HG02840 (cell line): ENCODE data around the gene SNTG2.
"Not testable (repeated sequence)": the region's sequence is repeated elsewhere in the genome, so short reads cannot be mapped to it uniquely, and the experiment has no call there.

Experiments
- ATAC-seq: cut with Tn5 transposase; IDR thresholded peaks from one replicate; pipeline ENCODE4 v1.9.1; 2021; ENCODE audit warnings: mild to moderate bottlenecking, moderate library complexity, moderate number of reproducible peaks; ENCODE audit not compliant: unreplicated experiment, low FRiP score

The SNTG2 gene

DNA sequence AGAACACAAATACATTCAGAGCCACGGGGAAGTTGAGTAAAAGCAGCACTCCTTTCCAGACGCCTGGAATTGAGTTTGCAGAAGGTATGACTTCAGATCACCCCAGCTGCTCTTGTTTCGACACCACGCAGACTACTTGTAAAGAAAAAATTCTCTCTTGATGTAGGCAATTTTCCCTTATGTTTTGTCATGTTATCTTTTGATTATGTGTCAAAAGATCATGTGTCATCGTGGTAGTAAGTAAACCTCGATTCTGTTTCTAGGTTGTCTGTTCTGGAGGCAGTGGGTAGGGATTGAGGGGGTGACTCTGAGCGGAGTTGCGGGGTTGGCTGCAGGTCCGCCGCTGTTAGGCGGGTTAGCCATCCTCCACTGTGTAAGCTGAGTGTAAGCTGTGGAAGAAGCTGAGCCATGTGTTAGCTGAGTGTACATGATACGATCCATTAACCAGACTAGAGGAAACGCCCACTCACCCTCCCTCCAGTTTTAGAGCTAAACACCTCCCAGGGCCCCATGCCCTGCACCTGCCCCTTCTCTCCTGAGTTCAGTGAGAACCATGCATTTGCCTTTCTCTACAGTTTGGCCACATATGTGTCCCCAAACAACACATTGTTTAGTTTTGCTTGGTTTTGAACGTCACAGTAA is 181.8 kb downstream of the SNTG2 start:
- ATAC-seq, result no peak

DNA sequence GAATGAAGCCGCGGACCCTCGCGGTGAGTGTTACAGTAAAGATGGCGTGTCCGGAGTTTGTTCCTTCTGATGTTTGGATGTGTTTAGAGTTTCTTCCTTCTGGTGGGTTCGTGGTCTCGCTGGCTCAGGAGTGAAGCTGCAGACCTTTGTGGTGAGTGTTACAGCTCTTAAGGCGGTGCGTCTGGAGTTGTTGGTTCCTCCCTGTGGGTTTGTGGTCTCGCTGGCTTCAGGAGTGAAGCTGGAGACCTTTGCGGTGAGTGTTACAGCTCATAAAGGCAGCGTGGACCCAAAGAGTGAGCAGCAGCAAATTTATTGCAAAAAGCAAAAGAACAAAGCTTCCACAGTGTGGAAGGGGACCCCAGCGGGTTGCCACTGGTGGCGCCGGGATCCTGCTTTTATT is 183.2 kb downstream of the SNTG2 start:
- ATAC-seq, result not testable (repeated sequence)

GRCh38 chr2:1134629-1135028 is 184.0 kb downstream of the SNTG2 start:
- no peak for ATAC-seq

- no peak for ATAC-seq
Measured at GRCh38 chr2:1136067-1136466, 185.4 kb downstream of the SNTG2 start.

DNA sequence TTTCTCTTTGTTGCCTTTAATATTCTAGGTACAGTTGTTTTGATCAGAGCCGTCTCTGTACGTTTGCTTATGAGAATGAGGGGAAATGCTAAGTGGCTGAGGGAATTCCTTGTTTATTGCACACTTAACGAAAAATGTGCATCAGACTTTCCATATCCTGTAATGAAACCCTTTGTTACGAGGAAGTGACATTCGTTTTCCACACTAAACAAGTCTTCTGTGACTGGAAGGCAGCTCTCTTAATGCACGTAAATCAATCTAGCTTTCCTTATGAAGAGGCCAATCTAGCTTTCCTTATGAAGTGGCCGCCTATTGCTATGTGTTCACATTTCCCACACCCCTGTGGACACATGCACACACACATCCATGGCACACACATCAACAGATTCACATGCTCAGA is 186.2 kb downstream of the SNTG2 start:
- ATAC-seq, result no peak

DNA sequence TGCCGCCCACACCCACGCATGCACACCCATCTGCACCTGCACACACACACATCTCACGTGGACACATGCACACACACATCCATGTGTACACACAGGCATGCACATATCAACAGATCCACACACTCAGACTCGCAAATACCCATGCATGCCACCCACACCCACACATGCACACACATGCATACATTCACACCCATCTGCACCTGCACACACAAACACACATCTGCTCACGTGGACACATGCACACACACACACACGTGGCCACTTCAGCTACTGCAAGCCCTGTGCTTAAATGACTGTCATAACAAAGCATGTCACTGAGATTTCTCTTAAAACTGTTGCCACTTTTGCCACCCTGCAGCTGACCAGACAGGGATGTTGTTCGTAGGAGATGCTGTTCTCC is 186.6 kb downstream of the SNTG2 start:
- ATAC-seq, result no peak

DNA sequence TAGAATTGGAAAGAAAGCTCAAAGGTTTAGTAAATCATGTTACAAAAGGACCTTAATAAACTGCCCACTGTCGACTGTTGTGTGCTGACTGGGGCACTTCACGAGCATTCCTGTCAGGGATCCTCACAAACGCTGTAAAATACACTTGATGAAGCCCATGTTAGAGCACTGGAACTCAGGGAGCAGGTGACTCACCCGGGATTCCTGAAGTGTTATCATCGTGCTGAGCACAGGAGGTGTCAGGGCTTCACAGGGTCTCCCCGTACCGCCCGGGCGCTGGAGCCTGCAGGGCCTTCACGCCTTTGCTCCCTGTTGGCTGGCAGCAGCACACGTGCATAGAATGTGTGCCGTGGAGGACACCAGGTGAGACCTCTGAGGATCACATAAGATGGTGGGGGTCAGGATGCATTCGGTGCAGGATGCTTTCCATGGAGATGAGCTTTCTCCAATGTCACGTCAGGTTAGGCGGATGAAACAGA is 187.3 kb downstream of the SNTG2 start:
- ATAC-seq, result no peak

DNA sequence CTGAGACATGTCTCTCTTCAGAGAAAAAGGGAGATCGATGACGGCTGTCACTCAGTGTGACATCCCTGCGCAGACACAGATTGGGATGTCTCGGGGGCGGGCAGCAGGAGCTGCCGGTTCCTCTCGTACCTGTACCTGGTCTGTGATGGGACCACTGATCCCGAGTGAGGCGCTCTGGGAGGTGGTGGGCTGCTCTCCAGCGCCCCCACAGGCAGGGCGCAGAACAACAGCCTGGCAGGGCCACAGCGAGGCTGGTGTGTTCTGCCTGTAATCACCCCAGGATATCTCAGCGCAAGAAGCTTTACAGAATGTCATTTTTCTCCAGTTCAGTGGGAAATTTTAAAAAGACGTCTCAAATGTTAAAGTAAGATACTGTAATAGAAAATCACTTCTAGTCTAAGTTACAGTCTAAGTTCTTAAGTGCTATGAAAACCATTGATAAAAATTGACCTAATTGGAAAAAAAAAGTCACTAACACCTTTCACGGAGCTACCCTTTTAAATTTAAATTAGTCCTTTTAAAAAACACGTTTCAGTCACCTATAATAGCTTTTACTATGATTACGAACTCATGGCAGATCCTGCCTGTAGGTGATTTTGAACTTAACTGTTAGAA is 189.8 kb downstream of the SNTG2 start:
- no peak for ATAC-seq

DNA sequence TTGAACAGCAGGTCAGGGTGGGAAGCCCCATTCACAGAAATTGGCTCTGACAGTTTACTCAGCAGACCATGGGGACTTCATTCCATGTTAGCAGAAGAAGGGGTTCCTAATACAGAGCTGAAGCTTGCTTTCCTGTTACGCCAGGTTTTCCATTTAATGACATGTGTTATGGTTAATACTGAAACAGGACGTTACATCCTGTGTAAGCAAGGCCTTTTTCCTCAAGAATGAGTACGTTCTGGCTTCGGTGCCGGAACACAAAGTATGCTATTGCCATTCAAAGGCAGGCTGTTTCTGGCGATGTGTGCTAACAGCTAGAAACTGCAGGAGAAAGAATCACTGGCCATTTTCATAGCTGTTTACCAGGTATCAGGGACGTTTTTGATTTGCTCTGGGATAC is 190.4 kb downstream of the SNTG2 start:
- ATAC-seq, result no peak

DNA sequence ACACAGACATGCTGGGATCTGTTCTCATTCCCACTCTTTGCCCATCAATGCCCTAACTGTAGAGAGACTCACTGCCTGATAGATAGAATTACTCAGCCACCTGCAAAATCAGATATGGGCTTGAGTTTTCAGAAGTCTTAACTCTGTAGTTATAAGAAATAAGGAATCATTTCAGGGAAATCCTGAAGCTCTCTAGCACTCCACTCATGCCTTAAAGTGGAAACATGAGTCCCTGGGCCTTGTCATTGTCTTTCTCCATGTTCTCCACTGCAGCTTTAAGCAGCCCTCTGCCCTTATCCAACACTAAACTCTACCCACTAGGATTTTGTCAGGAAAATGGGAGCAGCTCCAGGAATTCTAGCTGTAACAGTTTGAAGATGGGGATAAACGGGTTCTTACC is 192.5 kb downstream of the SNTG2 start:
- ATAC-seq, result no peak

DNA sequence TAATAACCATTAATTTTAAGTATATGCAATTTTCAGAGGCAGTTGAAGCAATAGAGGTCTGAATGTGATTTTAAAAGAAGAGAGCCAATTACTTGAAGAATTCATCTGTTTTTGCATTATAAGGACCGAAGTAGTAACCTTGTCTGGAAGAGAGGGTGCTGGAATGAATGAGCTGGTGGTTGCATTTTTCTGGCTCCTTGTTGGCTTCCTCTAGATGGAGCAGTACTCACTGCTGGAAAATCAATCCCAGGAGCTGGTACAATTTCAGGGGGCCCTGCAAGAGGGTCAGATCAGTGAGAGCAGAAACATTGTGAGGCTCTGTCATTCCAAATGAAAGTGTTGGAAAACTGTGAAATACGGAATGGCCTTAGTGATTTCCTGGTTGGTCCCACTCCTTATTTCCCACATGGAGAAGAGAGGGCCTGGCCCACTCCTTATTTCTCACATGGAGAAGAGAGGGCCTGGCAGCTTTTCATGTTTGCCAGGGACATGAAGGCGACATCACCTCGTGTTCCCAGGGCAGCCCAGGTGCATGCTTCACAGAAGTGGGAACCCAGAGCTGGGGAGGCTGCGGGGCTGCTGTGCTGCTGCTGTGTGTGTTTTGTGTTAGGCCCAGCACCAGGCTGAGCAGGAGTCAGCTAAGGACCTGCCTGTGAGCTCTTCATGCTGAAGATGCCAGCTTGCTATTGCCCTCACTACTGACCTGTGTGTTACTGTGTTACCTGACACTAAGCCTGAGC is 197.4 kb downstream of the SNTG2 start:
- ATAC-seq, result no peak

- ATAC-seq, result no peak
Measured at GRCh38 chr2:1150724-1151511, 200.3 kb downstream of the SNTG2 start.

DNA sequence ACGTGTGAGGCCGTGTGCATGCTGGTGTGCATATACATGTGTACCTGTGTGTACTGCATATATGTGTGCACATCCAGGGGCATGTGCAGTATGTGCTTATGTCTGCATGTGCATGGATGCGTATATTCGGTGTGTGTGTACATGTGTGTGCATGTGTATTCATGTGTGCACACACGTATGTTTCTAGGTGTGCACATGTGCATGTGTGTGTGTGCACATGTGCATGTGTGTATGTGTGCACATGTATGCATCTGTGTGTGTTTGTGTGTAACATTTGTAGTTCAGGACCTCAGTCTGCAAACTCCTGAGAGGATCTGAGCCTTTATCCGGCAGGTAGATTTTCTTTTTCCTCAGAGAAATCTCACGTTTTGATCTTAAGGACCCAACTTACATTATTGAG is 201.7 kb downstream of the SNTG2 start:
- no peak for ATAC-seq

GRCh38 chr2:1153920-1154319 is 203.3 kb downstream of the SNTG2 start:
- no peak for ATAC-seq

GRCh38 chr2:1154710-1155594 is 204.3 kb downstream of the SNTG2 start:
- ATAC-seq, result no peak

DNA sequence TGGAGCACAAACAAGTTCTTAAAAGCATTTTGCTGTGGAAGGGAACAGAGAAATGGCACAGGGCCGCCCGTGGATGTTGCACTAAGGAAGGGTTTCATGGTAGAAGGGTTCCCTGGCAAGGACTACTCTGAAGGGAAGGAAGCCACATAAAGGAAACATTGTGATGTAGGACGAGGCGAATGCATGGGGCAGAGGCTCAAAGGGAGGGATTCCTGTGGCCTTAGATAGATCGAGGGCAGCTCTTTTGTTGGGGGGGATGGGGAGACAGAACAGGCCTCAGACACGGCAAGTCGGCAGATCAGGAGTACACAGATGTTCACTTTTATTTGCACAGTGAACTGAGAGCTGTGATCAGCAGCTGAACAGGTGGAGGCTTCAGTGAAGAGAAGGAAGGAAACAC is 205.4 kb downstream of the SNTG2 start:
- ATAC-seq, result no peak

GRCh38 chr2:1156531-1156930 is 205.9 kb downstream of the SNTG2 start:
- no peak for ATAC-seq

- ATAC-seq, result no peak
Measured at GRCh38 chr2:1157107-1157506, 206.5 kb downstream of the SNTG2 start.

DNA sequence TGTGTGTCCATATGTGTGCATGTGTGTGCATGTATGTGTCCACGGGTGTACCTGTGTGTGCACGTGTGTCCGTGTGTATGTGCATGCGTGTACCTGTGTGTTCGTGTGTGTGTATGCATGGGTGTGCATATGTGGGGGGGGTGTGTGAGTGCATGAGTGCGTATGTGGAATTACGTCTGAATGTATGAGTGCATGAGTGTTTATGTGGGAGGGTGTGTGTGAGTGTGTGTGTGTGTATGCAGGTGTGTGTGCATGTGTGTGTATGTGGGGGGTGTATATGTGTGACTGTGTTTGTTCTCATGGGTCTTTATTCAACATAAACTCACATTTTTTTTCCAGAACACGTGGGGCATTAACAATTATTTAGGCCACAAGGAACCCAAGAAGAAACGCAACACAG is 208.4 kb downstream of the SNTG2 start:
- ATAC-seq, result no peak

GRCh38 chr2:1162246-1162645 is 211.6 kb downstream of the SNTG2 start:
- no peak for ATAC-seq
